ENCODE measurements around the gene ARHGAP21. TPM values are rescaled to one million over a fixed set of nuclear protein-coding genes. Genes with fewer than 3 reads are reported as not detected.

The ARHGAP21 gene
- total RNA-seq, 1 experiment from 2014 or later: 52.6 TPM

- CTCF ChIA-PET: no interaction called here
- Histone ChIP-seq H3K9me3 (ENCODE audit: low read length) (no peaks in the 10 kb centered on the region), H3K4me2 (ENCODE audit: low read length) (no peak overlapping the region), H3K9me2 (replicated peaks; ENCODE audit: low read length) (no peaks in the 10 kb centered on the region), H3K27me3 (ENCODE audit: low read length) (no peaks in the 10 kb centered on the region), H3K4me3 (ENCODE audit: low read length) (no peak overlapping the region), H3K9ac (ENCODE audit: low read length) (no peak overlapping the region), H3K4me1 (ENCODE audit: insufficient read depth, low read length) (no peaks in the 10 kb centered on the region), H4K20me1 (ENCODE audit: low read length) (0 out of 2 replicates have a peak, but pooled peaks cover 7% of the 10 kb centered on the region), H3K27ac (ENCODE audit: low read length) (no peak overlapping the region), H2AFZ (ENCODE audit: low read length) (no peak overlapping the region), H3F3A (ENCODE audit: low read length, unreplicated experiment) (no peaks in the 10 kb centered on the region), H3K36me3 (ENCODE audit: low read depth, low read length) (no peaks in the 10 kb centered on the region), H3K79me2 (ENCODE audit: low read length) (peaks cover 34% of the 10 kb centered on the region)
- DNase-seq (no peak), ATAC-seq (no peak)
- no peak for TF ChIP-seq CTCF (conservative IDR thresholded peaks at IDR 0.05; ENCODE audit: low read depth, low read length)
- no peak for TF ChIP-seq EZH2phosphoT487 (IDR thresholded peaks at IDR 0.05; ENCODE audit: borderline replicate concordance, low read length)
- TF ChIP-seq EZH2 (IDR thresholded peaks at IDR 0.05; ENCODE audit: low read length, unreplicated experiment): no peak
- intact Hi-C loops (cut with micrococcal nuclease): no loop called here
- POLR2A ChIA-PET (ENCODE audit: unreplicated experiment): no interaction called here
- BruUV-seq (replicated peaks): no TSS peak
Measured at GRCh38 chr10:24669285-24669852, 54.3 kb downstream of the ARHGAP21 start.

DNA sequence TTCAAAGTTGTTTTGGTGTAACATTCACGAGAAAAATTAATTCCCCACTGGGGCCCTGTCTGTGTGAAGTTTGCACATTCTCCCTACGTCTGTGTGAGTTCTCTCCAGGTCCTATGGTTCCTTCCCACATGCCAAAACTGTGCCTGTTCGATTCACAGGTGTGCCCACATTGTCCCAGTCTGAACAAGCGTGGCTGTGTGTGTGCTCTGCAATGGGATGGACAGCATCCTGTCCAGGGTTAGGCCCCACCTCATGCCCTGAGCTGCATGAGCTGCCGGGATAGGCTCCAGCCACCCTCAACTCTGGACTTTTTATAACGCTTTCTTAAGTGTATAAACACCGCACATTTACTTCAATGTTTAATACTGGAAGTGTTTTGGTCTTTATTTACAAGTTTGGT lies 55.4 kb downstream of the ARHGAP21 start:
- H3K27me3 ChIP-seq (ENCODE audit: low read length): no peaks in the 10 kb centered on the region
- H3K4me3 ChIP-seq (ENCODE audit: low read length): no peak overlapping the region
- H3K36me3 ChIP-seq (ENCODE audit: low read depth, low read length): no peaks in the 10 kb centered on the region
- H3F3A ChIP-seq (ENCODE audit: low read length, unreplicated experiment): no peaks in the 10 kb centered on the region
- no peaks in the 10 kb centered on the region for H3K9me3 ChIP-seq (ENCODE audit: low read length)
- H3K27ac ChIP-seq (ENCODE audit: low read length): no peak overlapping the region
- ATAC-seq: no peak
- TF ChIP-seq CTCF (conservative IDR thresholded peaks at IDR 0.05; ENCODE audit: low read depth, low read length) (no peak), EZH2 (IDR thresholded peaks at IDR 0.05; ENCODE audit: low read length, unreplicated experiment) (no peak), EZH2phosphoT487 (IDR thresholded peaks at IDR 0.05; ENCODE audit: borderline replicate concordance, low read length) (no peak)
- H4K20me1 ChIP-seq (ENCODE audit: low read length): 0 out of 2 replicates have a peak, but pooled peaks cover 7% of the 10 kb centered on the region
- H3K9ac ChIP-seq (ENCODE audit: low read length): no peak overlapping the region
- peaks cover 26% of the 10 kb centered on the region for H3K79me2 ChIP-seq (ENCODE audit: low read length)
- no TSS peak for BruUV-seq (replicated peaks)
- H3K9me2 ChIP-seq (replicated peaks; ENCODE audit: low read length): no peaks in the 10 kb centered on the region
- POLR2A ChIA-PET (ENCODE audit: unreplicated experiment): no interaction called here
- no peak overlapping the region for H3K4me2 ChIP-seq (ENCODE audit: low read length)
- DNase-seq: no peak
- H2AFZ ChIP-seq (ENCODE audit: low read length): no peak overlapping the region
- intact Hi-C loops (cut with micrococcal nuclease): no loop called here
- CTCF ChIA-PET: no interaction called here
- no peaks in the 10 kb centered on the region for H3K4me1 ChIP-seq (ENCODE audit: insufficient read depth, low read length)

DNA sequence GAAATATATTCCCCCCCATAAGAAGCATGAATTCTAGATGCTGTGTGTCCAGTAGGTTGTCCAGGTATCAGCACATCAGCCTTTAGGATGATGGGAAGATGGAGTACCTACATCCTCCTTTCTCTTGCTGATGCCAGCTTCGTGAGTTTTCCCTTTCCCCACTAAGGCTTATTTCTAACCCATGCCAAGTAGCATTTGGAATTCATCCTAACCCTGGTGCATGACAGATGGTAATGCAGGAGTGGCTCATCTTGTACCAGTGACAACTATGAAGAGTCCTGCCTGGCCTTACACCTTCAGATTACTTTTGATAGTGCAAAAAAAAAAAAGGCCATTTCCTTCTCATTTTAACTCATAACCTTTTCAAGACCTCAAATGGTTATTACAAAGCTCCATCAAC lies 58.7 kb downstream of the ARHGAP21 start:
- DNase-seq (no peak), ATAC-seq (no peak)
- H2AFZ ChIP-seq (ENCODE audit: low read length): no peak overlapping the region
- H3K4me1 ChIP-seq (ENCODE audit: insufficient read depth, low read length): no peaks in the 10 kb centered on the region
- no peak overlapping the region for H3K4me3 ChIP-seq (ENCODE audit: low read length)
- TF ChIP-seq EZH2 (IDR thresholded peaks at IDR 0.05; ENCODE audit: low read length, unreplicated experiment) (no peak), CTCF (conservative IDR thresholded peaks at IDR 0.05; ENCODE audit: low read depth, low read length) (no peak), EZH2phosphoT487 (IDR thresholded peaks at IDR 0.05; ENCODE audit: borderline replicate concordance, low read length) (no peak)
- H3K36me3 ChIP-seq (ENCODE audit: low read depth, low read length): no peaks in the 10 kb centered on the region
- POLR2A ChIA-PET (ENCODE audit: unreplicated experiment): no interaction called here
- CTCF ChIA-PET: no interaction called here
- H3K9me2 ChIP-seq (replicated peaks; ENCODE audit: low read length): no peaks in the 10 kb centered on the region
- H3K79me2 ChIP-seq (ENCODE audit: low read length): peaks cover 12% of the 10 kb centered on the region; the same call in 1 of the 2 replicates
- no peaks in the 10 kb centered on the region for H3K27me3 ChIP-seq (ENCODE audit: low read length)
- no peak overlapping the region for H3K9ac ChIP-seq (ENCODE audit: low read length)
- no TSS peak for BruUV-seq (replicated peaks)
- no peaks in the 10 kb centered on the region for H3F3A ChIP-seq (ENCODE audit: low read length, unreplicated experiment)
- H3K27ac ChIP-seq (ENCODE audit: low read length): no peak overlapping the region
- no peaks in the 10 kb centered on the region for H3K9me3 ChIP-seq (ENCODE audit: low read length)
- H3K4me2 ChIP-seq (ENCODE audit: low read length): no peak overlapping the region
- H4K20me1 ChIP-seq (ENCODE audit: low read length): no peaks in the 10 kb centered on the region
- intact Hi-C loops (cut with micrococcal nuclease): no loop called here
